ENCODE results near the gene BEND6.

The BEND6 gene
- 0 to 0.18 (median 0) reads per million in 9 experiments for total RNA-seq

GRCh38 chr6:56954403-56955170 is at the start of gene BEND6:
Gene BEND6, plus strand, starts transcription at chr6:56955107. Its CDS starts 26,704 bp downstream, at chr6:56981811.
- Mint-ChIP-seq H3K9me3 (no peaks in the 10 kb centered on the region), H3K4me1 (ENCODE audit: low read depth in 2 of 2) (peaks cover 17 to 19% of the 10 kb centered on the region in 2 donors), H3K27me3 (peaks cover 55 to 69% of the 10 kb centered on the region in 2 donors), H3K36me3 (ENCODE audit: insufficient read depth) (no peaks in the 10 kb centered on the region), H3K27ac (peak within 1 kb of the TSS in 1 of 2 donors; percentile 73), H3K4me3 (peak within 1 kb of the TSS; percentile 81 to 95)
- DNase-seq (no peak), ATAC-seq (replicated peaks) (peak; percentile 72)

DNA sequence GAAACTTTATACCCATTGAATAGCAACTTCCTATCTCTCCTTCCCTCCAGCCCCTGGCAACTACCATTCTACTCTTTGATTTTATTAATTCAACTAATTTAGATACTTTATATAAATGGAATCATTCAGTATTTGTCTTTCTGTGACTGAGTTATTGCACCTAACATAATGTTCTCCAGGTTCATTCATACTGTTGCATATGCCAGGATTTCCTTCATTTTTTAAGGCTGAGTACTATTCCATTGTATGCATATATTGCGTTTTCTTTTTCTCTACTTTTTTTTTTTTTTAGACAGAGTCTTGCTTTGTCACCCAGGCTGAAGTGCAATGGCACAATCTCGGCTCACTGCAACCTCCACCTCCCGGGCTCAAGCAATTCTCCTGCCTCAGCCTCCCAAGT is 49.5 kb upstream of the BEND6 start:
- ATAC-seq (replicated peaks) (no peak), DNase-seq (no peak)
- Mint-ChIP-seq H3K27me3 (peaks cover 32 to 33% of the 10 kb centered on the region in 2 donors), H3K9me3 (no peaks in the 10 kb centered on the region), H3K36me3 (ENCODE audit: insufficient read depth) (no peaks in the 10 kb centered on the region), H3K4me1 (ENCODE audit: low read depth in 2 of 2) (no peaks in the 10 kb centered on the region), H3K27ac (no peak overlapping the region), H3K4me3 (no peak overlapping the region)

DNA sequence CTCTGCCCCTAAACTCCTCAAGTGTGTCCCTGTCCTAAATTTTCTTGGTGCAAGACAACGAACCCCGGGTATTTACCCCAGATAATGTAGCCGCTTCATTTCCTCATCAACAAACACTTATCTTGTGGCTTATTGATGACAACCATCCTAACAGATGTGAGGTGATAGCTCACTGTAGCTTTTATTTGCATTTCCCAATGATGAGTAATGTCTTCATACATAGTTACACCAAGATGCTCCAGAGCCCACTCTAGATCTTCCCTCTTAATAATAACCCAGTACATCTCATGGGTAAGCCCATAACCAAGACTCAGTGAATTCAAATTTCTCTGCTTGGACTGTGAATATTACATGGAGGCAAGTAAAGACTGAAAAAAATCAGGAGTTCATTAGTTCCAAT is 48.2 kb upstream of the BEND6 start:
- H3K4me1 Mint-ChIP-seq (ENCODE audit: low read depth in 2 of 2): no peaks in the 10 kb centered on the region

GRCh38 chr6:56909115-56909907 is 45.6 kb upstream of the BEND6 start:
- Mint-ChIP-seq H3K4me1 (ENCODE audit: low read depth in 2 of 2) (no peaks in the 10 kb centered on the region), H3K36me3 (ENCODE audit: insufficient read depth) (no peaks in the 10 kb centered on the region), H3K4me3 (no peak overlapping the region), H3K27ac (no peak overlapping the region), H3K9me3 (no peaks in the 10 kb centered on the region), H3K27me3 (peaks cover 19 to 27% of the 10 kb centered on the region in 2 donors)
- DNase-seq (no peak), ATAC-seq (replicated peaks) (no peak)

More for the DNA sequence above, 48.2 kb upstream of the BEND6 start:
- ATAC-seq (replicated peaks) (no peak), DNase-seq (no peak)
- Mint-ChIP-seq H3K9me3 (no peaks in the 10 kb centered on the region), H3K4me3 (no peak overlapping the region), H3K27ac (no peak overlapping the region), H3K36me3 (ENCODE audit: insufficient read depth) (no peaks in the 10 kb centered on the region), H3K27me3 (peaks cover 24 to 27% of the 10 kb centered on the region in 2 donors)

GRCh38 chr6:56911847-56912246 is 43.1 kb upstream of the BEND6 start:
- H3K27me3 Mint-ChIP-seq: peaks cover 6 to 14% of the 10 kb centered on the region in 2 donors
- DNase-seq (no peak), ATAC-seq (replicated peaks) (no peak)

GRCh38 chr6:56913285-56914074 is 41.4 kb upstream of the BEND6 start:
- H3K4me1 Mint-ChIP-seq (ENCODE audit: low read depth in 2 of 2): no peaks in the 10 kb centered on the region
- no peak overlapping the region for H3K4me3 Mint-ChIP-seq
- peaks cover 10 to 11% of the 10 kb centered on the region in 2 donors for H3K27me3 Mint-ChIP-seq
- DNase-seq (no peak), ATAC-seq (replicated peaks) (no peak)
- H3K9me3 Mint-ChIP-seq: no peaks in the 10 kb centered on the region
- H3K36me3 Mint-ChIP-seq (ENCODE audit: insufficient read depth): no peaks in the 10 kb centered on the region
- no peak overlapping the region for H3K27ac Mint-ChIP-seq

More at GRCh38 chr6:56911847-56912246, 43.1 kb upstream of the BEND6 start:
- Mint-ChIP-seq H3K9me3 (no peaks in the 10 kb centered on the region), H3K36me3 (ENCODE audit: insufficient read depth) (no peaks in the 10 kb centered on the region), H3K27ac (no peak overlapping the region), H3K4me1 (ENCODE audit: low read depth in 2 of 2) (no peaks in the 10 kb centered on the region), H3K4me3 (no peak overlapping the region)

GRCh38 chr6:56914798-56915658 is 39.9 kb upstream of the BEND6 start:
- ATAC-seq (replicated peaks) (no peak), DNase-seq (no peak)
- H3K4me3 Mint-ChIP-seq: no peak overlapping the region
- H3K36me3 Mint-ChIP-seq (ENCODE audit: insufficient read depth): no peaks in the 10 kb centered on the region
- H3K9me3 Mint-ChIP-seq: no peaks in the 10 kb centered on the region
- H3K4me1 Mint-ChIP-seq (ENCODE audit: low read depth in 2 of 2): no peaks in the 10 kb centered on the region
- H3K27me3 Mint-ChIP-seq: peaks cover 0 to 6% of the 10 kb centered on the region in 2 donors
- no peak overlapping the region for H3K27ac Mint-ChIP-seq

- H3K27ac Mint-ChIP-seq: no peak overlapping the region
- ATAC-seq (replicated peaks) (no peak), DNase-seq (no peak)
- no peak overlapping the region for H3K4me3 Mint-ChIP-seq
- no peaks in the 10 kb centered on the region for H3K9me3 Mint-ChIP-seq
- no peaks in the 10 kb centered on the region for H3K4me1 Mint-ChIP-seq (ENCODE audit: low read depth in 2 of 2)
- H3K27me3 Mint-ChIP-seq: peaks cover 0 to 6% of the 10 kb centered on the region in 2 donors
- H3K36me3 Mint-ChIP-seq (ENCODE audit: insufficient read depth): no peaks in the 10 kb centered on the region
Observed at GRCh38 chr6:56915832-56916231, 39.1 kb upstream of the BEND6 start.

GRCh38 chr6:56916849-56917551 is 37.9 kb upstream of the BEND6 start:
- H3K27me3 Mint-ChIP-seq: peaks cover 5 to 6% of the 10 kb centered on the region in 2 donors
- DNase-seq (no peak), ATAC-seq (replicated peaks) (no peak)
- no peak overlapping the region for H3K27ac Mint-ChIP-seq
- no peaks in the 10 kb centered on the region for H3K36me3 Mint-ChIP-seq (ENCODE audit: insufficient read depth)
- H3K4me1 Mint-ChIP-seq (ENCODE audit: low read depth in 2 of 2): no peaks in the 10 kb centered on the region
- H3K9me3 Mint-ChIP-seq: no peaks in the 10 kb centered on the region
- H3K4me3 Mint-ChIP-seq: no peak overlapping the region

DNA sequence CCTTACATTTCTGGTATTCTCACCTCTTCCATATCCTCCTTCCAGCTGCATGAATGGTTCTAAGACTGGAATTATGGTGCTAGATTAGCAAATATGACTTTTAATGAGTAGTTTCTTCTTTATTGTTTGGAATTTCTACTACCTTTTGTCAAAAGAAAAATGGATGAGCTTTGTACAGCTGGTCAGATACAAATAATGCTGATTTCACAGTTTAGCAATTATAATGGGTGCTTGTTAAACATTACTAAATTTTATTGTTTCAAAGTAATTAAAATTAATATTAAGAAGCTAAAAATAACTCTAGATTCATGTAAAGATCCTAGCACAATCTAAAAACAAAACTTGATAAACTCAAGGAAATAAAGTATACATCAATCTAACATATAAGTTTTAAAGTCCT is 32.3 kb upstream of the BEND6 start:
- no peak for DNase-seq
- Mint-ChIP-seq H3K4me1 (ENCODE audit: low read depth in 2 of 2) (no peaks in the 10 kb centered on the region), H3K27ac (no peak overlapping the region), H3K27me3 (peaks cover 37 to 51% of the 10 kb centered on the region in 2 donors), H3K36me3 (ENCODE audit: insufficient read depth) (no peaks in the 10 kb centered on the region), H3K9me3 (no peaks in the 10 kb centered on the region), H3K4me3 (no peak overlapping the region)
- no peak for ATAC-seq (replicated peaks)

DNA sequence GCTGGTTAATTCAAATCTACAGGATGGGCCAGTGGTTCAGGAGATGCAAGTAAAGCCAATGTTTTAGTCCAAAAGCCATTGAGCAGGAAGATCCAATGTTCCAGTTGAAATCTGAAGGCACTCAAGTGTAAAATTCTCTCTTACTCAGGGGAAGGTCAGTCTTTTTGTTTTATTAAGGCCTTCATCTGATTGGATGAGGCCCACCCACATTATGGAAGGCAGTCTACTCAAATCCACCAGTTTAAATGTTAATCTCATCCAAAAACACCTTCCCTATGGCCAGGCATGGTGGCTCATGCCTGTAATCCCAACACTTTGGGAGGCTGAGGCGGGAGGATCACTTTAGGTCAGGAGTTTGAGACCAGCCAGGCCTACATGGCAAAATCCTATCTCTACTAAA is 31.3 kb upstream of the BEND6 start:
- H3K9me3 Mint-ChIP-seq: no peaks in the 10 kb centered on the region
- H3K4me1 Mint-ChIP-seq (ENCODE audit: low read depth in 2 of 2): no peaks in the 10 kb centered on the region
- ATAC-seq (replicated peaks) (no peak), DNase-seq (no peak)
- H3K36me3 Mint-ChIP-seq (ENCODE audit: insufficient read depth): no peaks in the 10 kb centered on the region
- H3K27me3 Mint-ChIP-seq: peaks cover 40 to 59% of the 10 kb centered on the region in 2 donors
- H3K4me3 Mint-ChIP-seq: no peak overlapping the region
- no peak overlapping the region for H3K27ac Mint-ChIP-seq

Data from effector memory CD8-positive, alpha-beta T cell (primary cell).